Skeletal muscle cell (primary cell): ENCODE data around the gene PODNL1.
A peak's percentile ranks its signal among the peaks of the same experiment; 100 is the strongest.

Source experiments
- DNase-seq: peaks from one replicate; pipeline ENCODE4 v3.0.0-alpha.2; 2010; ENCODE audit warnings: low read depth
- H3K4me3 ChIP-seq: 2 replicates; pipeline ENCODE4 v1.5.1; 2011; ENCODE audit warnings: low read depth, mild to moderate bottlenecking, control low read depth, low read length, moderate library complexity

PODNL1 gene, protein sequence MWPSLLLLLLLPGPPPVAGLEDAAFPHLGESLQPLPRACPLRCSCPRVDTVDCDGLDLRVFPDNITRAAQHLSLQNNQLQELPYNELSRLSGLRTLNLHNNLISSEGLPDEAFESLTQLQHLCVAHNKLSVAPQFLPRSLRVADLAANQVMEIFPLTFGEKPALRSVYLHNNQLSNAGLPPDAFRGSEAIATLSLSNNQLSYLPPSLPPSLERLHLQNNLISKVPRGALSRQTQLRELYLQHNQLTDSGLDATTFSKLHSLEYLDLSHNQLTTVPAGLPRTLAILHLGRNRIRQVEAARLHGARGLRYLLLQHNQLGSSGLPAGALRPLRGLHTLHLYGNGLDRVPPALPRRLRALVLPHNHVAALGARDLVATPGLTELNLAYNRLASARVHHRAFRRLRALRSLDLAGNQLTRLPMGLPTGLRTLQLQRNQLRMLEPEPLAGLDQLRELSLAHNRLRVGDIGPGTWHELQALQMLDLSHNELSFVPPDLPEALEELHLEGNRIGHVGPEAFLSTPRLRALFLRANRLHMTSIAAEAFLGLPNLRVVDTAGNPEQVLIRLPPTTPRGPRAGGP

DNA sequence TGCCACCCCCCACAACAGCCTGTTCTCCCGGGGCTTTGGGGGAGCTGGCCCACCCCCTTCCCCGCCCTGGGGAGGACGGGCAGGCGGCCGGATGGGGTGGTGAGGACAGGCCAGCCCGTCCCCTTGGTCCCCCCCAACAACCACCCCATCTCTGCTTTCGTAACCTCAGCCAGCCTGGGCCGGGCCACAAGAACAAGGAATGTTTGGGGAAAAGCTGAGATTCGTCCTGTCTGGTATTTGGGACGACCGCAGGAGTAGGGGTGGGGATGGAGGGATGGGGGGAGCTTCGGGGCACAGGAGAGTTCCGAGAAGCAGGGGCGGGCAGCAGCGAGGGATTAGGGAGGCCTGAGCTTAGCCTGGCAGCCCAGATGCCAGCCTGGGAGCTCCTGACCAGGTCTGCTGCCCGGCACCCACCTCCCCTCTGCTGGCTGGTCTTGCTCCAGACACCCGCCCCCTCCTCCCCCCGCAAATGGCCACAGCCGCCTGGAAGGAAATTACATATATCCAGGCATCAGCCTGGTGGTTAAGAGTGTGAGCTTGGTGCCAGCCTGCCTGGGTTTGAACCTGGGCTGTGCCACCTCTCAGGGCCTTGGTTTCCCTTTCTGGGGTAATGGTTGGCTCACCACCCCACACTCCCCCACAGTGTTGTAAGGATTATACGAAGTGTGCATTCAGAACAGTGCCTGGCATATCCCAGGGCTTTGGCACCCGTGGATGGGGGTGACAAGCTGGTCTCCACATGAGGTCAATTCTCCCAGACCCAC, at the start of gene PODNL1:
Gene PODNL1 (minus strand): TSS at position 117 of the 764 bp plus-strand sequence. CDS start 236 bp downstream, outside the sequence.
- H3K4me3 ChIP-seq, result peak within 1 kb of the TSS; percentile 57
- DNase-seq, result peak; percentile 36

DNA sequence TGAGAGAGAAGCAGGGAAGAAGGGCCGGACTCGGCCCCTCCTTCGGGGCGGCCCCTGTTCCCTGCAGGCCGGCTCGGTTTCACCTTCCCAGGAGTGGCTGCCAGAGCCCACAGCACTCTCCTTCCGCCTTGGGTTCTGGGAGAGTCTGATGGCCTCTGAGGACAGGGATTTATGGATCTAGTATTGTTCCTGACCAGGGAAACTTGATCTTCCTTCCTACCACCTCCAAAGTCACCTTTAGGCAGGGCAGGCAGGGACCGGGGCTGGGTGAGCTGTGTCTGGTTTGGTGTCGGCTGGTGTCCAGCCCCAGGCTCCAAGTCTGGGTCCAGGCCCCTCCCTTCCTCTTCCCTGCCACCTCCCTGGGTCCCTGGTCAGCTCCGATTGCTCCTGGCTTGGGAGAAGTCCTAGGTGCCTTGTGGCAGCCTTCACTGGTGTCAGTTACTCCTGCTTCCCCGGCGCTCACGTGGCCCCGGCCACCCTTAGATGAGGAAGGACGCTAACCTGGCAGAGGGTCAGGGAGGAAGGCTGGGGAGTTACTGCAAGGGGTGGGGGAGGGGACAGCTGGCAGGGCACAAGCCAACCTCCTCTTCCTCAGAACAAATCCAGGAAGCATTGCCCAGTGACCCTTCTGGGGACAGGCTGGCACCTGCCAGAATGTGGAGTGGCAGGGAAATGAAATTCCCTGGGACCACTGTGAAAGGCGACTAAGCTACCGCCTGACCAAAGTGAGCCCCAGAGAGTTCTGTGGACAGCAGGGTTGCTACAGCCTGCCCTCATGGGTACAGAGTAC, 49.1 kb upstream of the PODNL1 start:
- DNase-seq, result no peak
- no peak overlapping the region for H3K4me3 ChIP-seq

DNA sequence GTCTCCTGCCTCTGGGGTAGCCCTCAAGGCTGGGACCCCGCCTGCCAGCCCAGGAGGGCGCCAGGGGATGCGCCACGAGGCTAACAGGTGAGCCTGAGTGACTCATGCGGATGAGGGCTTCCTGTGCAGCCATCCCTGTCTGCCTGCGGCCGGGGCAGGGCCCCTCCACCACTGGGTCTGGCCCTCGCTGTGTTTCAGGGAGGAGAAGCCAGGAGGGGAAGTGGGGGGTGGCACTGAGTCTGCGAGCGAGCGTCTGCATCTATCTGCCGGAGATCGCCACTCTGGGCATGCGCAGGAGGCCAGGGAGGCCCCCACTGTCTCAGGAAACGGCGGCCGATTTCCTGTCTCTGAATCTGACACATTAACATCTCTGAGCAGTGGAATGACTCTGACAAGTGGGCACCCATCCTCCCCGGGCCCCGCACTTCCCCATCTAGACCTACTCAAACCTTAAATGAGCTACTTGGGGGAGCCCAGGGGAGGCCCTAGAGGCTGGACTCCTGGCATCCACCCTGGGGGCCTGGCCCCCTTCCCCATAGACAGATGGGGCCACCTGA, 48.2 kb upstream of the PODNL1 start:
- no peak overlapping the region for H3K4me3 ChIP-seq
- DNase-seq, result no peak

DNA sequence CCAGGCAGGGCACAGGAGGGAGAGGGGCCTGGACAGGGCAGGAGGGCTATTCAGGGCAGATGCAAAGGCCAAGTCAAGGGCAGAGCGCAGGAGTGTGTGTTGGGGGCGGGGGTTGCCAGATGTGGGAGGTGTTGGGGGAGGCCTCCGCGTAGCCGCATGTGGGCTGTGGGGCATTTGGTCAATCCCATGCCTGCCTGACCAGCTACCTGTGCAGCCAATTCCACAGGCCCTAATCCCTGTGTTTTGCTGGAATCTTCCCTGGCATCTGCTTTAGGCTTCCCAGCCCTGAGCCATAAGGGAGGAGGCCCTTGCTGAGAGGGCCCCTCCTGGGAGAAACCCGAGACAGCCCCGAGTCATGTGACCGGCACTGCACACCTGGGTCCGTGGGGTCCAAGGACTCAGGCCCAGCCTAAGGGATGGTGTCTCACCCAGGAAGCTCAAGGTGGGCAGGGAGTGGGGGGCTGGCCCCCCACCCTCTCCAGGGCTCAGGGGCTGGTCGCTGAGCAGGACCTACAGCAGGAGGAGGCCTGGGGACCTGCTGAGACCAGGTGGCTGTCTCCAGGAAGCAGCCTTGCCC, 47.6 kb upstream of the PODNL1 start:
- H3K4me3 ChIP-seq, result no peak overlapping the region
- no peak for DNase-seq

DNA sequence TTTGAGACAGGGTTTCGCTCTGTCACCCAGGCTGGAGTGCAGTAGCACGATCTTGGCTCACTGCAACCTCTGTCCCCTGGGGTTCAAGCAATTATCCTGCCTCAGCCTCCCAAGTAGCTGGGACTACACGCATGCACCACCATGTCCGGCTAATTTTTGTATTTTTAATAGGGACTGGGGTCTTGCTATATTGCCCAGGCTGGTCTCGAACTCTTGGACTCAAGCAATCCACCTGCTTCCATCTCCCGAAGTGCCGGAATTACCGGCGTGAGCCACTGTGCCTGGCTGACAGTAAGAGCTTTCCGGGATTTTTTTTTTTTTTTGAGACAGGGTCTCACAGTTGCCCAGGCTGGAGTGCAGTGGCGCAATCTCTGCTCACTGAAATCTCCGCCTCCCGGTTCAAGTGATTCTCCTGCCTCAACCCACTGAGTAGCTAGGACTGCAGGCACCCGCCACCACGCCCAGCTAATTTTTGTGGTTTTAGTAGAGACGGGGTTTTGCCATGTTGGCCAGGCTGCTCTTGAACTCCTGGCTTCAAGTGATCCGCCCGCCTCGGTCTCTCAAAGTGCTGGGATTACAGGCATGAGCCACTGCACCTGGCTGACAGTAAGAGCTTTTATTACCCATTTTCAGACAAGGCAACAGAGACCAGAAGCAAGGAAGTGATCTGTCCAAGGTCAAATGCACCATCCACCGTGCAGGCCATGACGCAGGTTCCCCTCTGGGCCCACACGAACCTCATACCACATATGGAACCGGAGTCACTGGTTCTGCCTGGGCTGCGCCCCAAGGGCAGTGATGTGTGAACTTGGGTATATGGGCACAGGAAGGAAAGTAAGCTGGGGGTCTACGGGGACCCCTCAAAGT, 46.9 kb upstream of the PODNL1 start:
- no peak overlapping the region for H3K4me3 ChIP-seq
- DNase-seq, result no peak

DNA sequence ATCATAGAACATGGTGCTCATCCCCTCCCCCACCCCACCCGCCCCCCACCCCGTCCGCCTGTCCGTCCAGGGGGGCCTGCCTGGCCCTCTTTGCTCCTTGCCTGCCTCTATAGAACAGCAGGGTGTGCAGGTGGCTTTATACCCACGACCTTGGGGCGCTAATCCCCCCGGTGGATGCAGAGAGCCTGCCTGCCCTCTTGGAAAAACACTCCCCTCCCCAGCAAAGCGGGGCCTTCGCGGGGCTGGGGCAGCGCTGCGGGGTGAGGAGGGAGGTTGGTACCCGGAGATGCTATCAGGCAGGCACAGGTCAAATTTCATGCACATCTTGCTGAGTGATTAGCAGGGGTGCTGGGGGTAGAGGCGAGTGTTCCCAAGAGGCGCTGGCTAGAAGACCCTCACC, 46.0 kb upstream of the PODNL1 start:
- no peak overlapping the region for H3K4me3 ChIP-seq
- no peak for DNase-seq

DNA sequence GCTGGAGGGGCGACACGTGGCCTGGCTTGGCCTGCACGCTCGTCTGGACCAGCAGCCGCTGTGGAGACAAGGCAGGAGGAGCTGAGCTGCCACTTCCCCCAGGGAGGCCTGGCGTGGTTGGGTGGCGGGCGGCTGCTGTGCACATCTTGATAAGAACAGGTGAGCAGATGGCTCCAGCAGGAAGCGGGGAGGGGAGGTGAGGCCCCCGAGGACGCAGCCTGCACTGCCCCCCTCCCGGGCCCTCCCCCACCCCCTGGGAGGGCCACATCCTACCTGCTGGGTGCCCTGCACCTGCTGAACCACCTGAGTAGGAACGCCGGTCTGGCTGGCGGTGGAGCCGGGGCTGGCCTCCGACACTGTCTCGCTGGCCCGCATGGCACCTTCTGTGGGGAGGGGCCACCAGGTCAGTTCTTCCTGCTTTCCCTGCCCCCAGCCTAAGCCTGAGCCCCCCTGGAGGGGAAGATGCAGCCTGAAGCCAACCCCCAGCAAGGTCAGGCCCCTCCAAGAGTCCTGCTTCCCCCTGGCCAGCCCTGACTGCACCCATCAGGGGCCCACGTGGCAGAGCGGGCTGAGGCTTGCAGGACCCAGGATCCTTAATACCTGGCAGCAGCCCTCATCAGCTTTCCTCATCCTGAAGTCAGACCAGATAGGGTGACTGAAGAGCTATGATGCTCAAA, 45.1 kb upstream of the PODNL1 start:
- H3K4me3 ChIP-seq, result no peak overlapping the region
- no peak for DNase-seq

DNA sequence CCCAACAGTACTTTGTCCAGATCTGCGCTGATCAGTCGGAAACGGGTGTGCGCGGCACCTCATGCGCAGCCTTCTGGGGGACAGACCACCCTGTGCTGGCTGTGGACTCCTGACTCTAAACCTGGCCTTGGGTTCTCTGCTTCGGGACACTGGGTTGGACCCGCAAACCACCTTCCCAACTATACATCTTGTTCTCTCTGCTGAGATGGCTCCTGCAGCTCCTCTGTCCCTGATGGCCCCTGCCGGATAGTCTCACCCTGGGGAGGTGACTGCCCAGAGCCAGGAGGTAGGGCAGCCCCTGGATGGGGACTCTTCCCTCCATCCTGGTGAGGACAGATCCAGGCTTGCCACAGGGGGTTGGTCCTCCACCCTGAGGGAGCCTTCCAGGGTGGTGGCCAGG, 44.6 kb upstream of the PODNL1 start:
- DNase-seq, result no peak
- no peak overlapping the region for H3K4me3 ChIP-seq

DNA sequence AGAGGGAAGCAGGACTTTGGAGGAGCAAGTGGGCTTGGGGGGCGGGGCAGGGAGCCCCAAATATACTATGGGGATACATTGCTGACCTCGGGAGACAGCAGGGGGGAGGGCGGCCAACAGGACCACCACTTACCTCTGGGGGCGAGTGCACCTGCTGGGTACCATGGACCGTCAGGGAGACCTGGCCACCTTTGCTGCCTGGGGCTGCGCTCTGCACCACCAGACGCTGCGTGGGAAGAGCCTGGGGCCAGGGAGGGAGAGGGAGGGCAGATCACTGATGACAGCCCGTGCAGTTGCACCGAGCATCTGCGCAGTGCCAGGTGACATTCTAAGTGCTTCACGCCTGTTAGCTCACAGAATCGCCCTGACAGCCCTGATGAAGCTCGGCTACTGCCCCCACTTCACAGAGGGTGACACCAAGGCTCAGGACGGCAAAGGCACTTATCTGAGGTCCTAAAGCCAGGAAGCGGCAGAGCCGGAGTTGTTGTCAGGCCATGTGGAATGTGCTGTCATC, 43.8 kb upstream of the PODNL1 start:
- H3K4me3 ChIP-seq, result no peak overlapping the region
- no peak for DNase-seq

DNA sequence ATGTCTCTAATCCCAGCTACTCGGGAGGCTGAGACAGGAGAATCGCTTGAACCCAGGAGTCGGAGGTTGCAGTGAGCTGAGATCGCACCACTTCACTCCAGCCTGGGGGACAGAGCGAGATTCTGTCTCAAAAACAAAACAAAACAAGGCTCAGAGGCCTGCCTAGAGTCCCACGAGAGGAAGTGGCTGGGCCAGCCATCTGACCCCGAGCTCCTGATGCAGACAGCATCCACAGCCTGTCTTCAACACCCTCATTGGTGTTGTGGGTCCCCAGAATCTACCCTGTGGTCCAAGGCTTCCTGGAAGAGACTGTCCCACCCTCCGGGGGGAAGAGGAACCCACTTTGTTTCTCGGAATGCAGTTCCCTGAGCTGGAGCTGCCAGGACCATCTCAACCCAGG, 43.2 kb upstream of the PODNL1 start:
- no peak for DNase-seq
- H3K4me3 ChIP-seq, result no peak overlapping the region

DNA sequence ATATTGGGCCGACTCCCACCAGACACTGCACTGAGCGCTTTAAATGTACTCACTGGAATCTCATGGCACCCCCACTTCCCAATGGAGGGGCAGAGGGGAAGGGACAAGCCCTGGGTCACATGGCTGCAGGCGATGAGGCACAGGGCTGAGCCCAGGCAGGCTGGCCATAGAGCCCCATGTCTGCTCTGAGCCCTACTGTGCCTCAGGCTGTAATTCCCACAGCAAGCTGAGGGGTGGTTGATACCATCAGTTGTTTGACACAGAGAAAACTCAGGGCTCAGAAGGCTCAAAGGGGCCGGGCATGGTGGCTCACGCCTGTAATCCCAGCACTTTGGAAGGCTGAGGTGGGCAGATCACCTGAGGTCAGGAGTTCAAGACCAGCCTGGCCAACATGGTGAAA, 42.8 kb upstream of the PODNL1 start:
- H3K4me3 ChIP-seq, result no peak overlapping the region
- no peak for DNase-seq

DNA sequence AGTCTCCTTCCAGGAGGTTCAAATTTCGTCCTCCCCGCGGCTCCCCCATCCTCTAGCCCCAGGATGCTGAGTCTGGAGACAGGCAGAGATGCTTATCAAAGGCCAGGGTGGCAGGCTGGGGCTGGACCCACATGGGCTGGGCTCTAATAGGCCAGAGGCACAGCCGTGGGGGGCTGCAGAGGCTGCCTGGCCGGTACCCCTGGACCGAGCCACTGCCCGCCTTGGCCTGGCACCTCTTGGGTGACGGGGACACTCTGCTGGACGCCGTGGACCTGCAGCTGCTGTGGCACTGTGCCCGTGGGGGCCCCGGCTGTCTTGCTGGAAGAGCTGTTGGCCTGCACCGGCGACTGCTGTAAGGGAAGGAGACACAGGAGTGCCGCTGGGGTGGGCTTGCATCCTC, 42.1 kb upstream of the PODNL1 start:
- H3K4me3 ChIP-seq, result no peak overlapping the region
- DNase-seq, result no peak

DNA sequence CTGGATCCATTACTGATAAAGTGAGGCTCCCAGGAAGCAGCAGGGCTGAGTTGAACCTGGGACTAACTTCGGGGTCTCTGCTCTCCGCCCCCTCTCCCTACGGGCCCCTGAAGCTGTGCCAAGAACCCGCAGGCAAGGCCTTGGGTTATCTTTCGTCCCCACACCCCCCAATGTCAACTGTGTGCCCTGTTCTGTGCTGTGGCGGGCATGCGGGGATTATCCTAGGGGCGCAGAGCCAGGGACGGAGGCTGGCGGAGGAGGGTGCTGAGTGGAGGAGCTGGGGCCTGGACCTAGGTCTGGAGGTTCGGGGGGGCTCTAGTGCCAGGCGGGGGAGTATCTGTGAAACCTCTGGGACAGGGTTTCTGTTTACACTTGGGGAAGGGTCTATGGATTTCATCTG, 41.5 kb upstream of the PODNL1 start:
- no peak overlapping the region for H3K4me3 ChIP-seq
- no peak for DNase-seq

DNA sequence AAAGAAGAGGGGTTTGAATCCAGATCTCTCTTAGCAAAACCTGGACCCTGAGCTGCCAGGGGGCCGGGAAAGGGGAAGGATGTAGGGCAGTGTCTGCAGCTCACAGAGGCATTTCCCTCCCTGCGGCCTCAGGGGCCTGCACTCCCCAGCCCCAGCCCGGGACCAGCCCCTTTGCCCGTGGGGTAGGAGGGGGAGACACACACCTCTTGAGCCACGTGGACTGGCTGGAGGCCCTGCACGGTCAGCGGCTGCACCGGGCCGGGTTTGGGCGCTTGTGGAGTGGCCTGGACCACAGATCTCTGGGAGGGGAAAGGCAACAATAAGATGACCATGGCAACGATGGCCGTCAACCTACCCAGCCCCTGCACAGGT, 41.0 kb upstream of the PODNL1 start:
- peak overlapping the region; percentile 18 for H3K4me3 ChIP-seq
- DNase-seq, result no peak

DNA sequence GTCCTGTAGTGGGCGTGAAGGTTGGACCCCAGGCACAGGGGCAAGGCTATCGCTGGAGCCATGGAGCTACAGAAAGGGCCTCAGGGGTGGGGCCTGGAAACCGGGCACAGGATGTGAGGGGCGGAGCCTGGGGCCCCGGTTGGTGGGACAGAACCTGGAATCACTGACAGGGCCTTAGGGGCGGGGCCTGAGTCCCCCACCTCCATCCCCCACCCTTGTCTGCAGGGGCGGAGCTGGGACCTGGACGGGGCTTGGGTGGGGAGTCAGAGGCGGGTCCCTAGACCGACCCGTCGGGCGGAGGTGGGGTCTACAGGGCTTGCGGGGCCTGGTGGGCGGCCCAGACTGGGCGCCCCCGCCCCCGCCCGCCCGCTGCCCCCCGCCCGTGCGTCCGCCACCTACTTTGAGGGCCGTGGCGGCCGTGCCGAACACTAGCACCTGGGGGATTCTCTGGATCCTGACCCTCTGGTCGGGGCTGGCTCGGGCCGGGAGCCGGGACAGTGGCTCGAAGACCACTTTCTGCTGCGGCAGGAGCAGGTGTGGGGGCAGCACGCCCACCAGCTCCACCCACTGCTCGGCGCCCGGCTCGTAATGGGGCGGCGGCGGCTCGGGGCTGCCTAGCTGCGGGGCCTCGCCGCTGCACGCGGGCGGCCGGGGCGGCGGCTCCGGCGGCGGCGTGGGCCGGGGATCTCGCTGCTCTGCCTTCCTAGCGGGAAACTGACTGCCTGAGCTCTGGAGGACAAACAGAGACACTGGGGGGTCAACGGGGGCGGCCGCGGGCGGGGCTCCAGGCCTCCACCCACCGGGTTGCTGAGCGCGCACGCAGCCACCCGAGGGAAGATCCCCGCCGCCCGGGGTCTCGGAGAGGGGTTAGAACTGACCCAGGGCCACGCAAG, 40.4 kb upstream of the PODNL1 start:
- H3K4me3 ChIP-seq, result peak overlapping the region; percentile 18

DNA sequence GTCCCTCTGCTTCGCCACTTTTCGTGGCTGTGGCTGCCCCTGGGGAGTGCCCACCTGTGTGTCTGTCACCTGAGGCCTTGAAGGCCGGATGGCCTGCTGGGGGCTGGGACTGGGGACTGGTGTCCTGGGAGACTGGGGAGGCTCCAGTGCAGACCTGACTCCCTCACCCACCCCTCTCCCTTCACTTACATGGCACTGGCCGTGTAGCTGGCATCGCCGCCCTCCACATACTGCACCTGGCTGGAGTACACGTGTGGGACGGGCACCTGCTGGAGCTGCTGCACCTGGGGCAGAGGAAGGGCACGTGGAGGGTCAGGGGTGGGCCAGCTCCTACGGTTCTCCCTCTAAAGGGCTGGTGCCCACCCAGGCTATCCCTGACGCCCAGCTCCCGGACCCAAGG, 39.6 kb upstream of the PODNL1 start:
- no peak overlapping the region for H3K4me3 ChIP-seq
- DNase-seq, result no peak

More for the DNA sequence above, 40.4 kb upstream of the PODNL1 start:
- no peak for DNase-seq

DNA sequence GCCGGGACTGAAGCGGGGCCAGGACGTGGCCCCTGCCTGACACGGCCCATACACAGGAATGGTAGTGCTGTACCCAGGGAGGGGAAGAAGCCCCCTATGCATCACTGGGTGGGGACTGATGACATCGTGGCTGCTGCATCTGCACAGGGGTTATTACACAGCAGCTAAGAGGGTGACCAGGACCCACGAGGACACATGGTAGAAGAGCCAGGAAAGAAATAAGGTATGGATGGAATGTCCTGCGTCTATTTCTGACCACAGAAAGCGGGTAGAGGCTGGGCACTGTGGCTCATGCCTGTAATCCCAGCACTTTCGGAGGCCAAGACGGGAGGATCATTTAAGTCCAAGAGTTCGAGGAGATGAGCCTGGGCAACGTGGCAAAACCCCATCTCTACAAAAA, 38.2 kb upstream of the PODNL1 start:
- no peak for DNase-seq
- H3K4me3 ChIP-seq, result no peak overlapping the region
